ENCODE measurements around the gene PDCL2. TPM values are rescaled to one million over a fixed set of nuclear protein-coding genes. Genes with fewer than 3 reads are reported as not detected.

The PDCL2 gene
- not detected for total RNA-seq
- long read RNA-seq: 0 reads

GRCh38 chr4:55592014-55592413 lies at the start of gene PDCL2:
Gene PDCL2 (minus strand): TSS chr4:55592245. CDS start chr4:55592109, 136 bp downstream.
- intact Hi-C loops (cut with DNase I): no loop called here
- no peaks in the 10 kb centered on the region for H3K4me1 ChIP-seq
- no peak for TF ChIP-seq CTCF (IDR thresholded peaks at IDR 0.05)
- DNase-seq: no peak
- H3K27ac ChIP-seq: no peak within 1 kb of the TSS
- no peaks in the 10 kb centered on the region for H3K9me3 ChIP-seq
- ATAC-seq: no peak
- no peaks in the 10 kb centered on the region for H3K36me3 ChIP-seq
- no peaks in the 10 kb centered on the region for H3K27me3 ChIP-seq
- H3K4me3 ChIP-seq: no peak within 1 kb of the TSS

GRCh38 chr4:55637272-55637820 lies 45.3 kb upstream of the PDCL2 start:
- H3K27me3 ChIP-seq: peaks cover 58% of the 10 kb centered on the region
- ATAC-seq (no peak), DNase-seq (no peak)
- no peaks in the 10 kb centered on the region for H3K36me3 ChIP-seq
- H3K9me3 ChIP-seq: no peaks in the 10 kb centered on the region
- peaks cover 18% of the 10 kb centered on the region for H3K4me1 ChIP-seq
- intact Hi-C loops (cut with DNase I): no loop called here
- no peak overlapping the region for H3K4me3 ChIP-seq
- H3K27ac ChIP-seq: no peak overlapping the region
- TF ChIP-seq CTCF (IDR thresholded peaks at IDR 0.05): no peak

- Histone ChIP-seq H3K4me1 (peaks cover 18% of the 10 kb centered on the region), H3K27me3 (peaks cover 59% of the 10 kb centered on the region), H3K36me3 (no peaks in the 10 kb centered on the region), H3K4me3 (peak overlapping the region; percentile 42), H3K9me3 (no peaks in the 10 kb centered on the region), H3K27ac (no peak overlapping the region)
- DNase-seq (no peak), ATAC-seq (no peak)
- no peak for TF ChIP-seq CTCF (IDR thresholded peaks at IDR 0.05)
- intact Hi-C loops (cut with DNase I): no loop called here
Measured at GRCh38 chr4:55636656-55636999, 44.6 kb upstream of the PDCL2 start.

GRCh38 chr4:55635741-55636655 lies 44.0 kb upstream of the PDCL2 start, which contains the start of gene NMU:
Gene NMU (minus strand): TSS chr4:55636298. CDS start chr4:55636192, 106 bp downstream.
- H3K9me3 ChIP-seq: peaks cover 1% of the 10 kb centered on the region
- peak; percentile 86 for DNase-seq
- peaks cover 18% of the 10 kb centered on the region for H3K4me1 ChIP-seq
- no peaks in the 10 kb centered on the region for H3K36me3 ChIP-seq
- intact Hi-C loops (cut with DNase I): no loop called here
- ATAC-seq: peak; percentile 96
- H3K27me3 ChIP-seq: peaks cover 62% of the 10 kb centered on the region
- H3K27ac ChIP-seq: no peak within 1 kb of the TSS
- peak within 1 kb of the TSS; percentile 42 for H3K4me3 ChIP-seq
- no peak for TF ChIP-seq CTCF (IDR thresholded peaks at IDR 0.05)

GRCh38 chr4:55635282-55635681 lies 43.2 kb upstream of the PDCL2 start:
- Histone ChIP-seq H3K4me1 (peaks cover 18% of the 10 kb centered on the region), H3K36me3 (no peaks in the 10 kb centered on the region), H3K27ac (no peak overlapping the region), H3K4me3 (no peak overlapping the region), H3K27me3 (peaks cover 69% of the 10 kb centered on the region), H3K9me3 (peaks cover 7% of the 10 kb centered on the region)
- no peak for DNase-seq
- TF ChIP-seq CTCF (IDR thresholded peaks at IDR 0.05): no peak
- no peak for ATAC-seq
- intact Hi-C loops (cut with DNase I): no loop called here
